ENCODE measurements around the gene ZNF70. TPM values are rescaled to one million over a fixed set of nuclear protein-coding genes. Genes with fewer than 3 reads are reported as not detected.

Gene ZNF70
- total and polyA plus RNA-seq, 9 of the 15 experiments (the other 6 are each of a cell fraction or from before 2014, with no cell fraction given), result 0.14 to 3.3 (median 1.4) TPM

DNA sequence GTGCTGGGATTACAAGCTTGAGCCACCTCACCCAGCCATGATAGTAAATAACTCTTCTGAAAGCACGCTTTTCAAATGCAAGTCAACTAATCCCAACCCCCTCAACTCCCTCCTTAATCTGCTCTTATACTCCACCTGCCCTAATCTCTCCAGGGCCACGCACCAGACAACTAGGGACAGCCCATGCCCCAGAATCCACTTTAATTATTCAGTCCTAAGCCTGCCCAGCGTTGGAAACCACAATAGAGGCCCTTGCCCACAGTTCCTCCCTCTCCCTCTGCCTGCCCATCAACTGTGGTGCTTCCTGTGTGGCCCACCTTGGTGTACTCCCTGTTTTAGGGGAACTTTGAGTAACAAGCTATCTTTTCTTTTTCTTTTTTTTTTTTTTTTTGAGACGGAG lies 6.0 kb upstream of the ZNF70 start (continued):
- TF ChIP-seq YBX1 (IDR thresholded peaks at IDR 0.05) (no peak), PTBP1 (IDR thresholded peaks at IDR 0.05; ENCODE audit: low read depth, low read length) (no peak), STAT5B (CRISPR knock-in tag; IDR thresholded peaks at IDR 0.05) (no peak), DACH1 (IDR thresholded peaks at IDR 0.05; ENCODE audit: partially characterized antibody) (no peak)

DNA sequence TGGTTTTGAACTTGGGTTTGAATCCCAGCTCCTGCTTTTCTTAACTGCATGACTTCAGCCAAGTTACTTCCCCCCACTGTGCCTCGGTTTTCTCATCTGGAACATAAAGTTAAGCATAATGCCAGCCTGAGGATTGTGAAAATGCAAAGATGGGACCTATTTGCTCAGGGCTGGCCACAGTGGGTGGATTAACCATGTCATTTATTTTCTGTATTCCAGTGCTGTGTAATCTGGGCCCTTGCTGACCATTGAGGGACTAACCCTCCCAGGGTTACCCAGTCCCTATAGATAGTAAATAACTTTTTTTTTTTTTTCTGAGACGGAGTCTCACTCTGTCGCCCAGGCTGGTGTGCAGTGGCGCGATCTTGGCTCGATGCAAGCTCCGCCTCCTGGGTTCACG lies 4.8 kb upstream of the ZNF70 start:
- Histone ChIP-seq H3K27ac (ENCODE audit: extremely low read depth, low read depth, low read length) (no peak overlapping the region), H3K36me3 (ENCODE audit: control insufficient read depth, insufficient read depth, low read length) (no peaks in the 10 kb centered on the region), H3K9me1 (ENCODE audit: control insufficient read depth, insufficient read depth, low read length) (no peaks in the 10 kb centered on the region), H2AFZ (ENCODE audit: low read depth, low read length) (no peak overlapping the region), H3K4me2 (ENCODE audit: insufficient read depth, low read length) (no peak overlapping the region), H3K79me2 (ENCODE audit: control insufficient read depth, insufficient read depth, low read length) (peaks cover under 1% of the 10 kb centered on the region; the same call in 1 of the 3 replicates), H3K9me3 (replicated peaks; ENCODE audit: control insufficient read depth, insufficient read depth, low read depth, low read length) (no peaks in the 10 kb centered on the region), H4K20me1 (replicated peaks; ENCODE audit: control insufficient read depth, insufficient read depth, low read length) (no peaks in the 10 kb centered on the region), H3K27me3 (ENCODE audit: control insufficient read depth in 2 of 2, insufficient read depth in 2 of 2, low read length in 2 of 2) (no peaks in the 10 kb centered on the region), H3K9ac (ENCODE audit: insufficient read depth in 1 of 2, low read depth in 2 of 2, low read length in 2 of 2) (no peak overlapping the region), H3K4me3 (no peak overlapping the region), H3K4me1 (replicated peaks in 1 of 2; ENCODE audit: control insufficient read depth in 2 of 2, insufficient read depth in 2 of 2, low read length in 2 of 2) (peaks cover 4 to 21% of the 10 kb centered on the region in 2 experiments; a peak in 3 of 5 replicates)
- WGBS (ENCODE audit: insufficient coverage, low coverage, missing lambda C conversion rate), result 62% methylated on average over 4 of the region's 8 CpGs
- FAIRE-seq (no peak), ATAC-seq (no peak), DNase-seq (ENCODE audit: extremely low read depth in 1 of 4, low spot score in 3 of 4) (no peak)
- no TSS peak for BruUV-seq (replicated peaks)
- ChIA-PET CTCF (ENCODE audit: low intra/inter-chr PET ratio) (no interaction called here), POLR2A (interaction anchor here (0.7 kb wide), 1 partner anchor 9 kb away, joined by 3 read pairs; no protein-coding TSS in a partner anchor)
- TF ChIP-seq ZNF121 (CRISPR knock-in tag; conservative IDR thresholded peaks at IDR 0.05) (no peak), ZNF41 (CRISPR knock-in tag; conservative IDR thresholded peaks at IDR 0.05) (no peak), ZEB2 (IDR thresholded peaks at IDR 0.05) (no peak), POLR2AphosphoS2 (IDR thresholded peaks at IDR 0.05; ENCODE audit: low read length) (no peak)
- TF ChIP-seq, protein P1, sequence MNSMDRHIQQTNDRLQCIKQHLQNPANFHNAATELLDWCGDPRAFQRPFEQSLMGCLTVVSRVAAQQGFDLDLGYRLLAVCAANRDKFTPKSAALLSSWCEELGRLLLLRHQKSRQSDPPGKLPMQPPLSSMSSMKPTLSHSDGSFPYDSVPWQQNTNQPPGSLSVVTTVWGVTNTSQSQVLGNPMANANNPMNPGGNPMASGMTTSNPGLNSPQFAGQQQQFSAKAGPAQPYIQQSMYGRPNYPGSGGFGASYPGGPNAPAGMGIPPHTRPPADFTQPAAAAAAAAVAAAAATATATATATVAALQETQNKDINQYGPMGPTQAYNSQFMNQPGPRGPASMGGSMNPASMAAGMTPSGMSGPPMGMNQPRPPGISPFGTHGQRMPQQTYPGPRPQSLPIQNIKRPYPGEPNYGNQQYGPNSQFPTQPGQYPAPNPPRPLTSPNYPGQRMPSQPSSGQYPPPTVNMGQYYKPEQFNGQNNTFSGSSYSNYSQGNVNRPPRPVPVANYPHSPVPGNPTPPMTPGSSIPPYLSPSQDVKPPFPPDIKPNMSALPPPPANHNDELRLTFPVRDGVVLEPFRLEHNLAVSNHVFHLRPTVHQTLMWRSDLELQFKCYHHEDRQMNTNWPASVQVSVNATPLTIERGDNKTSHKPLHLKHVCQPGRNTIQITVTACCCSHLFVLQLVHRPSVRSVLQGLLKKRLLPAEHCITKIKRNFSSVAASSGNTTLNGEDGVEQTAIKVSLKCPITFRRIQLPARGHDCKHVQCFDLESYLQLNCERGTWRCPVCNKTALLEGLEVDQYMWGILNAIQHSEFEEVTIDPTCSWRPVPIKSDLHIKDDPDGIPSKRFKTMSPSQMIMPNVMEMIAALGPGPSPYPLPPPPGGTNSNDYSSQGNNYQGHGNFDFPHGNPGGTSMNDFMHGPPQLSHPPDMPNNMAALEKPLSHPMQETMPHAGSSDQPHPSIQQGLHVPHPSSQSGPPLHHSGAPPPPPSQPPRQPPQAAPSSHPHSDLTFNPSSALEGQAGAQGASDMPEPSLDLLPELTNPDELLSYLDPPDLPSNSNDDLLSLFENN (IDR thresholded peaks at IDR 0.05; ENCODE audit: low read depth in 2 of 2, low read length in 2 of 2), result no peak
- TF ChIP-seq, protein P2, sequence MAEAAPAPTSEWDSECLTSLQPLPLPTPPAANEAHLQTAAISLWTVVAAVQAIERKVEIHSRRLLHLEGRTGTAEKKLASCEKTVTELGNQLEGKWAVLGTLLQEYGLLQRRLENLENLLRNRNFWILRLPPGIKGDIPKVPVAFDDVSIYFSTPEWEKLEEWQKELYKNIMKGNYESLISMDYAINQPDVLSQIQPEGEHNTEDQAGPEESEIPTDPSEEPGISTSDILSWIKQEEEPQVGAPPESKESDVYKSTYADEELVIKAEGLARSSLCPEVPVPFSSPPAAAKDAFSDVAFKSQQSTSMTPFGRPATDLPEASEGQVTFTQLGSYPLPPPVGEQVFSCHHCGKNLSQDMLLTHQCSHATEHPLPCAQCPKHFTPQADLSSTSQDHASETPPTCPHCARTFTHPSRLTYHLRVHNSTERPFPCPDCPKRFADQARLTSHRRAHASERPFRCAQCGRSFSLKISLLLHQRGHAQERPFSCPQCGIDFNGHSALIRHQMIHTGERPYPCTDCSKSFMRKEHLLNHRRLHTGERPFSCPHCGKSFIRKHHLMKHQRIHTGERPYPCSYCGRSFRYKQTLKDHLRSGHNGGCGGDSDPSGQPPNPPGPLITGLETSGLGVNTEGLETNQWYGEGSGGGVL (CRISPR knock-in tag; IDR thresholded peaks at IDR 0.05), result no peak
- intact Hi-C loops (cut with micrococcal nuclease), result no loop called here
- in situ Hi-C loops (cut with MboI), result no loop called here

Measured in K562 (cell line).